ENCODE data around the gene CYP2C8. TPM values are rescaled to one million over a fixed set of nuclear protein-coding genes. Genes with fewer than 3 reads are reported as not detected.
"Not testable (repeated sequence)": the region's sequence is repeated elsewhere in the genome, so short reads cannot be mapped to it uniquely, and the experiment has no call there.

Gene CYP2C8
- total RNA-seq, 1 donor from 2014 or later, result 0.46 TPM

DNA sequence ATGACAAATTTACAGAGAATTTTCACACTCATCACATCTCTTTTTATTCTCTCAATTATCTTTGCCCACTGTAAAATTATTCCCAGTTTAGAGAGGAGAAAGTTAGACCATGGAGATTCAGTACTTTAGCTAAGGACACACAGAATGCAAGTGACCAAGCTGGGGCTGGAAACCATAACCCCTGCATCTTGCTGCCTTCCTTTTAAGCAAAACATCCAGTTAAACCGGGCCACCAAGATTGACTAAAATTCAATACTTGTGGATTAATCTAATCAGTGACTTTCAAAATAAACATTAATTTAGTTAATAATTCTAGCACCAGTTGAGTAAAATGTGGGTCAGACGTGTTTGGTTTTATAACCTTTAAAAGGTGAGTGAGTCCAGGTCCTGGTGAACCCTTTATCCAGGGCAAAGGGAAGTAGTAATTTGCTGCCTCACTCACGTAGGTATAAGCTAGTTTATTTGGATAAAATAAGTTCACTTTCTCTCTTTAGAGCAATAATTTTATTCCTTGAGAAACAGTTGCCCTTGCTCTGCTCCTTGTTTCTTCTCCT lies 1.9 kb upstream of the CYP2C8 start:
- no peaks in the 10 kb centered on the region for H3K27me3 ChIP-seq
- TF ChIP-seq, protein P1, sequence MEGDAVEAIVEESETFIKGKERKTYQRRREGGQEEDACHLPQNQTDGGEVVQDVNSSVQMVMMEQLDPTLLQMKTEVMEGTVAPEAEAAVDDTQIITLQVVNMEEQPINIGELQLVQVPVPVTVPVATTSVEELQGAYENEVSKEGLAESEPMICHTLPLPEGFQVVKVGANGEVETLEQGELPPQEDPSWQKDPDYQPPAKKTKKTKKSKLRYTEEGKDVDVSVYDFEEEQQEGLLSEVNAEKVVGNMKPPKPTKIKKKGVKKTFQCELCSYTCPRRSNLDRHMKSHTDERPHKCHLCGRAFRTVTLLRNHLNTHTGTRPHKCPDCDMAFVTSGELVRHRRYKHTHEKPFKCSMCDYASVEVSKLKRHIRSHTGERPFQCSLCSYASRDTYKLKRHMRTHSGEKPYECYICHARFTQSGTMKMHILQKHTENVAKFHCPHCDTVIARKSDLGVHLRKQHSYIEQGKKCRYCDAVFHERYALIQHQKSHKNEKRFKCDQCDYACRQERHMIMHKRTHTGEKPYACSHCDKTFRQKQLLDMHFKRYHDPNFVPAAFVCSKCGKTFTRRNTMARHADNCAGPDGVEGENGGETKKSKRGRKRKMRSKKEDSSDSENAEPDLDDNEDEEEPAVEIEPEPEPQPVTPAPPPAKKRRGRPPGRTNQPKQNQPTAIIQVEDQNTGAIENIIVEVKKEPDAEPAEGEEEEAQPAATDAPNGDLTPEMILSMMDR (IDR thresholded peaks at IDR 0.05), result no peak
- H3K4me3 ChIP-seq, result no peak overlapping the region
- no peak for ATAC-seq
- H3K9me3 ChIP-seq, result no peaks in the 10 kb centered on the region
- intact Hi-C loops (cut with DNase I), result no loop called here
- DNase-seq, result no peak
- no peaks in the 10 kb centered on the region for H3K4me1 ChIP-seq
- no peak overlapping the region for H3K27ac ChIP-seq
- no peaks in the 10 kb centered on the region for H3K36me3 ChIP-seq

GRCh38 chr10:95064125-95064524 lies 5.2 kb downstream of the CYP2C8 start:
- H3K4me1 ChIP-seq; H3K27me3 ChIP-seq; H3K4me3 ChIP-seq; H3K36me3 ChIP-seq; DNase-seq; H3K27ac ChIP-seq; H3K9me3 ChIP-seq; intact Hi-C loops (cut with DNase I); ATAC-seq: not testable (repeated sequence)

DNA sequence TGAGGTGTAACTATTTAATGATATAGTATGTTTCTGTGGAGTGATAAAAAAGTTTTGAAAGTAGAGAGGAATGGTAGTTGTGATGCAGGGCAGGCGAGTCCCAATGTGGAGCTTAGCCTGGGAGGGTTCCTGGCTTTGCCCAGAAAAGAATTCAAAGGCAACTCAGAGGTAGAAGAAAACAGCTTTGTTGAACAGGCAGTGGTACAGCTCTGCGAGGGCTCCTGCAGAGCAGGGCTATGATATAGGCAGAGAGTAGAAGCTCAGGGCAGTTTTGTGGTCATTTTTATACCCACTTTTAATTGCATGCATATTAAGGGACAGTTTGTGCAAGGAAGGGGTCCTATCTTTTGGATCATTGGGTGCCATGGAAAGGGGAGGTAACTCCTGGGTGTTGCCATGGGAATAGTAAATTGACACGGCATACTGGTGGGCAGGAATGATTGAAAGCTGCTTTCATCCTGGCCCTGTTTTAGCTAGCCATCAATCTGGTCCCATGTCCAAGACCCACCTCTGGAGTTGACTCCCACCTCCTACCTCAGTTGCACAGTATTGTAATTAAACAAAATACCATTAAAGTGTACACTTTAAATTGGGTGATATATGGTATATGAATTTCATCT lies 12.4 kb downstream of the CYP2C8 start:
- no peak for DNase-seq
- ATAC-seq, result no peak

GRCh38 chr10:95049919-95050318 lies 19.4 kb downstream of the CYP2C8 start:
- Histone ChIP-seq H3K9me3 (no peaks in the 10 kb centered on the region), H3K4me3 (no peak overlapping the region), H3K27me3 (no peaks in the 10 kb centered on the region), H3K36me3 (no peaks in the 10 kb centered on the region), H3K27ac (no peak overlapping the region), H3K4me1 (no peaks in the 10 kb centered on the region)
- TF ChIP-seq, protein P1 (IDR thresholded peaks at IDR 0.05), result no peak
- intact Hi-C loops (cut with DNase I), result no loop called here
- DNase-seq (no peak), ATAC-seq (peak; percentile 34)

More for the DNA sequence above, 12.4 kb downstream of the CYP2C8 start:
- H3K27me3 ChIP-seq, result no peaks in the 10 kb centered on the region
- H3K4me3 ChIP-seq, result no peak overlapping the region
- TF ChIP-seq, protein P1 (IDR thresholded peaks at IDR 0.05), result no peak
- H3K27ac ChIP-seq, result no peak overlapping the region
- no peaks in the 10 kb centered on the region for H3K4me1 ChIP-seq
- intact Hi-C loops (cut with DNase I), result no loop called here
- no peaks in the 10 kb centered on the region for H3K36me3 ChIP-seq
- H3K9me3 ChIP-seq, result no peaks in the 10 kb centered on the region

DNA sequence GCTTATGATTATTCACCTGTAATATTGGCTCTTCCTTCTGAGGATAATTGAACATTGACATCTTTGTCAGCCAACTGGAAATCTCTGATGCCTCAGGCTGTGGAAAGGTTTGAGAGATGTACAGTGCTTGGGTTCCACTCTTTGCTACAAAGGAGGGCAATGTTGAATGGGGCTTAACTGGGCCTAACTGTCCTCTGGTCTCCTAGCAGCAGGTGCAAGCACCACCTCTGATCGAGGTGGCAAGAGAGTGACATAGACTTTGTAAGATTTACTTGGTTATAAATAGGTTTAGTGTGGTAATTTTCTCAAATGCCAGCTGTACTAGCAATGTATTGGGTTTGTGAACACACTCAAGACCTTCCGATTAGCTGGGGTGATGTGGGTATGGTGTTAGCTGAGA lies 21.1 kb downstream of the CYP2C8 start:
- no peak for DNase-seq
- Histone ChIP-seq H3K27me3 (no peaks in the 10 kb centered on the region), H3K4me1 (no peaks in the 10 kb centered on the region), H3K4me3 (no peak overlapping the region), H3K9me3 (no peaks in the 10 kb centered on the region), H3K27ac (no peak overlapping the region), H3K36me3 (no peaks in the 10 kb centered on the region)
- ATAC-seq, result no peak
- intact Hi-C loops (cut with DNase I), result no loop called here
- TF ChIP-seq, protein P1 (IDR thresholded peaks at IDR 0.05), result no peak

GRCh38 chr10:95039281-95039680 lies 30.0 kb downstream of the CYP2C8 start:
- Histone ChIP-seq H3K4me3 (no peak overlapping the region), H3K27ac (no peak overlapping the region), H3K4me1 (no peaks in the 10 kb centered on the region), H3K27me3 (no peaks in the 10 kb centered on the region), H3K36me3 (no peaks in the 10 kb centered on the region), H3K9me3 (no peaks in the 10 kb centered on the region)
- intact Hi-C loops (cut with DNase I), result no loop called here
- DNase-seq (no peak), ATAC-seq (no peak)
- TF ChIP-seq, protein P1 (IDR thresholded peaks at IDR 0.05), result no peak

Measured in upper lobe of right lung (tissue), 1 donor.